Activated T-cell treated with anti-CD3 and anti-CD28 coated beads for 4 hours (primary cell): Measurements from ENCODE around the gene SNX30.

Experiments
- DNase-seq: peaks from one replicate; pipeline ENCODE4 v3.0.0-alpha.2; 2020

Gene SNX30

GRCh38 chr9:112785986-112786385, 35.4 kb downstream of the SNX30 start:
- no peak for DNase-seq

DNA sequence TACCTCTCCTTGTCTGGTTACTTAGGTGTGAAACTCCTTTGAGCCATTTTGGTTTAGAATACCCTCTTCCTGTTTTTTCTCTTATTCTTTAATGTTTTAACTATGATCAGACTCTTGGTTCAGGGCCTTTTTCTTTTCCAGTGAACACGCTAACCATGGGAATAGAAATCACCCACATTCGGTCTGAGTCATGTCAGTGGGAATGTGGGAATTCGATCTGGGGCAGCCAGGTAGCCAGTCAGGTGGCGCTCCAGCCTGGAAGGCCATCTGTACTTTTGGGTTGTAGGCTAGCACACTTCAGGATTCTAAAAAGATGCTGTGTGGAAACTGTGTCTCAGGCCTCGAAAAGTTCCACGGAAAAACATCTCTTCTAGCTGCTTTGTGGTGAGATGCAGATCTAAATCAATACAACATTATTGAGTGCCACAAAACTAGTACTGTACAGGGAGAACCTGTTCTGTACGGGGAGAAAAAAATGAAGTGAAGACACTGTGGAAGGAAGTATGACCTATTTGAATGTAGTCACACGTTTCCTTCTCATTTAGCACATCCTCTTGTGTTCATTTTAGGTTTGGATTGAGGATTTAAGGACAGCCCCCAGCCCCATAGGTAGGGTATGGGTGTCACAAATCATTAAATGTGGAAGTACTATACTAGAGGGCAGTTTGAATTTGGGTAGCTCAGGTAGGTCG, 36.4 kb downstream of the SNX30 start:
- no peak for DNase-seq

- no peak for DNase-seq
Observed at GRCh38 chr9:112787978-112788377, 37.4 kb downstream of the SNX30 start.

GRCh38 chr9:112789473-112789872, 38.9 kb downstream of the SNX30 start:
- DNase-seq, result no peak

DNA sequence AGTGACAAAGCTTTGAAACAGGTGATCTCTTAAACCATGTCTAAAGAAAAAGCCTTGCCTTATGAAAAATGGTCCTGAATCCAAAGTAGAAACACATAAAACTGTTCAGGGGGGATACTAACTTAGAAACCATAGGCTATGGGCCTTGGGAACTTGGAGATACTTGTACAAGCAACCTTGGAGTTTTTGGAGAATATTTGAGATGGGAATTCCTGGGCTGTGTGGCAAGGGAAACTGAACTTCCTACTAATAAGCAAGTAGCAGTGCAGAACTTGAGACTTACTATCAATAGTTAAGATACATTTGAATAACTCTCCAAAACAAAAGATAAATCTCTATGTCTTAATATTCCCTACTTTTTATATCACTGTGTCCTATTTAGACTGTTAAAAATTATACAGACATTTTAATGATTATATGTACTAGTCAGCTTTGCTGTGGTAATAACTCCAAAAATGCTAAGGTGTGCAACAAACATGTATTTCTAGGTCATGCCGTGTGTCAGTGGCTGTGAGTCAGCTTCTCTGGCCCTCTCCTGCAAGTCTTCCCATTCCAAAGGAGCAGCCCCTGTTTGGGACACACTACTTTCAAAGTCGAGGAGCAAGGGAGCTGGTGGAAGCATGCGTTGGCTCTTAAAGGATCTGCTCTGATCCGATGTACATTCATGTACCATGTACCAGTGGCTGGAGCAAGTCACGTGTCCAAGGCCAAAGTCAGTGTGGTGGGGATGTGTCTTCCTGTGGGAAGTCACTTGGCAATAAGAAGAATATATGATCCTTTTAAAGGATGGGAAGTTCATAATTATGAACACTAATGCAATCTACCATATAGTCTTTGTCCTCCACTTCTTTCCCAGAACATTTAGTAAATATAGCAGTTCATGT, 39.6 kb downstream of the SNX30 start:
- no peak for DNase-seq

DNA sequence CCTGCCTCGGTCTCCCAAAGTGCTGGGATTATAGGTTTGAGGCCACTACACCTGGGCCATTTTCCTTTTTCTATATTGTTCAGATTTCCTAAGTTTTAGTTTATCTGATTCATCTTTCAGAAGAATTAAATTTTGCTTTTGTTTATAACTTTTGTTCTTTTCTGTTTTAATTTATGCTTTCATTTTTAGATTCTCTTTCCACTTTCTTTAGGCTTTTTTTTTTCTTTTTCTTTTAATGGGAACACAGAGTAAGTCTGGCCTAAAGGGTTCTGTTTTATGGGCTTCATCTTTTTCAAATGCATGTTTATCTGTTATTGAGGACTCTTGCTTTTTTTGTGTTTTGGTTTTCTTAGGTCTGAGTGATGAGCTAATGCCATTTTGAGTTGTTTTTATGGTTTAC, 42.1 kb downstream of the SNX30 start:
- DNase-seq, result no peak

DNA sequence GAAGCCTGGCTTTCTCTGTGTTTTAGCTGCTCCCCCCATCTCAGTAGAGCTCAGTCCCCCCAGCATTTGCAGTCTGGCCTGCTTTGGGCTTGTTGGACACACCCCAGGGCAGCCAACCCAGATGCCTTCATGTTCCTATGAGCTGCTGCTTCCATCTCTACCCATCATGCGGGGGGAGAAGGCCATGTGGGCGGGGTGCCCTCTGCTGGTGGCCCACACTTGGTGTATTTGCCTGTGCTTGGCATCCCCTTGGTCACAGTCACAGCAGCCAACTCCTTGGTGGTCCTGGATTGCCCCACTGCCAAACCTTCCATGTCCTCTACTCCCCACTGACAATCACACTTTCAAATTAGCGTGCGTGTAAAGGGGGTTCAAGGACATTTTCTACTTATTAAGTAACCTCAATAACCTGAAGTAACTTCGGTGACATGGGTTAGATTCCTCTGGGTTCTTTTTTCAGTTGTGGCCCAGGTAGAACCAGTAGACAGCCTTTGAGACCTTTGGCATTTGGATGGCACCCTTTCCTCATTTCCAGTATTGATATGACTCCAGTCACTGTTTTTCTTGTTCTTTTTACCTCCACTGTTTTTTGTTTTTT, 42.8 kb downstream of the SNX30 start:
- DNase-seq, result peak; percentile 76

DNA sequence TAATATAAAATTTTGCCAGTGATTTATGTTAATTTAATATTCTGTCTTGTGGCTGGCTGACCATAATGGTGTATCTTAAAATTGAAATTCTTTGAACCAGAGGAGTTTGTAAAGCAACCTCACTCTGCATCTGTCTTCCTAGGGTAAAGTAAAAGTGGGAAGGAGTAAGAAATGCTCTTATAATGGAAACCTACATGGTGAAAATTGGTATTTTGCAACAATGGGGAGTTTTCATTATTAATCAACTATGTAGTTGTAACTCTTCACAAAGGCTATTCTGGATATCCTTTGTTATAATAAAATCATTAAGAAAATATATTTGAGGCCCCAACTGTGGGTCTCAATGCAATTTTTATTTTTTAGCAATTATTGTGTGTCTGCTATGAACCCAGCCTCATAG, 44.2 kb downstream of the SNX30 start:
- no peak for DNase-seq

GRCh38 chr9:112795921-112796320, 45.4 kb downstream of the SNX30 start:
- DNase-seq, result no peak

DNA sequence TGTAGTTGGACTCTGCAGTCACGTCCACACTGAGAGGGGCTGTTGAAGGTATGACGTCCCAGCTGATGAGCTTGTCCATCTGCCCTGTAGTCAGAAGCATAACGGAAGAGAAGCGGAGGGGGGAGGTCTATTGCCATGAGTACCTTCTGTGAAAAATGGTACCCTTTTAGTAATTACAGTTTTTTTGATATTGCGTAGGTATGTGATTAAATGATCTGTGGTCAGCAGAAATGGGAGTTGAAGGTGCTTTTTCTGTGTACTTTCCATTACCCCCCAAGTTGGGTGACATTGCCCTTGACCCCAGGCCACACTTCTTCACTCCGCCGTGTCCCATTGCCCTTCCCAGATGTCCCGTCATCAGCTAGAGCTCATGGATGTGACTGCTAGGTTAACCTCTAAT, 45.9 kb downstream of the SNX30 start:
- DNase-seq, result no peak

DNA sequence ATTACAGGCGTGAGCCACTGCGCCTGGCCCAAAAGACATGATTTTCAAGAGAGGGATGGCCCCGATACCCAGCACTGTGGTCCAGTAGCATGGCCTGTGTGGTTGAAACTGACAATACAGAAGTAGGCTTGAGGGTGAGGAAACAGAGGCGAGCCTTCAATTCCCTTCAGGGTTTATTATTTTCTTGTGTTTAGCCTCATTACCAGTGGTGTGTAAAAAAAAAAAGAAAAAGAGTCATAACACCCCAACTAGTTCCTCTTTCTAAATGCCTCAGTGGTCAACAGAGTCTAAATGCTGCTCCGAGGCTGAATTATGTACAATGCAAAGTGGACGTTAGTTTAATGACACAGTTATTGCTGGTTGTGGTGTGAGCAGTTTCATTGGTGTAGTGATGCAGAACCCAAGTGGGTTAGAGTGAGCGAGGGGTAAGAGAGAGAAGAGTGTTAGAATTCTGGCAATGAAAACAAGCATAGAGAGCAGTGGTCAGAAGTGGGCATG, 58.8 kb downstream of the SNX30 start:
- no peak for DNase-seq

GRCh38 chr9:112809906-112810305, 59.3 kb downstream of the SNX30 start:
- no peak for DNase-seq

GRCh38 chr9:112810696-112811490, 60.3 kb downstream of the SNX30 start:
- DNase-seq, result no peak

GRCh38 chr9:112811518-112811917, 61.0 kb downstream of the SNX30 start:
- no peak for DNase-seq

- no peak for DNase-seq
Observed at GRCh38 chr9:112815868-112816267, 65.3 kb downstream of the SNX30 start.

- no peak for DNase-seq
Observed at GRCh38 chr9:112817860-112818203, 67.3 kb downstream of the SNX30 start.

DNA sequence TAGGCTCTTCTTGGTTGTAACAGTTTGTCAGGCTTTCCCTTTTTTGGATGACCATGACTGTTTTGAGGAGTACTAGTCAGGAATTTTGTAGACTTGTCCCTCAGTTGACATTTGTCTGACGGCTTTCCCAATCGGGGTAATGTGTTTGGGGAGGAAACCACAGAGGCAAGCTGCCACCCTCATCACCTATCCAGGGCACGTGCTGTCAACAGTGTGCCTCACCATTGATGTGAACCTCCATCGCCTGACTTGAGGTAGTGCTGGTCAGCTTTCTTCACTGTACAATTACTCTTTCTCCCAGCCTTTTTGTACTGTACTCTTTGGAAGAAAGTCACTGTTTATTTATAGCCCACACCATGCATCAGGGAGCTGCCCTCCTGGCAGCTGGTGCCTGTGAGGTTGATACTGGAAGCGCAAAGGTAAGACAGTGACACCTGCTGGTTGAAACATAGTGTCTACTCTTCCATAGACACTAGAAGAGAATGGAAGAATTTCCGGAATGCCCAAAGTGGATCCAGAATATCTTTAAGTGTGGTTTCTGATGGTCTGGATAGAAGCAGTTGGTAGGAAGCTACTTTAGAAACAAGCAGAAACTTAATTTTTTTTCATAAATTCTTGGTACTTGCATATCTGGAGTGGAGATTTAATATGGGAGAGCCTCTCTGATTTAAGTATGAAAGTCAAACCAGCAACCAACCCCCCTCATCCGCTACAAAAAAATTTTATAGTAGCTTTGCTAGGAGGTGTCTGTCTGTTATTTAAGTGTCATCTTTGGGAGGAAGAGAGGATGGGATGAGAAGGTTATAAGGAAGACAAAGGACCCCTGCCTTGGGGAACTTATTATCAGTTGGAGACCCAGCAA, 69.3 kb downstream of the SNX30 start:
- DNase-seq, result no peak

GRCh38 chr9:112820881-112821280, 70.3 kb downstream of the SNX30 start:
- no peak for DNase-seq

- DNase-seq, result no peak
Observed at GRCh38 chr9:112822618-112823017, 72.1 kb downstream of the SNX30 start.

DNA sequence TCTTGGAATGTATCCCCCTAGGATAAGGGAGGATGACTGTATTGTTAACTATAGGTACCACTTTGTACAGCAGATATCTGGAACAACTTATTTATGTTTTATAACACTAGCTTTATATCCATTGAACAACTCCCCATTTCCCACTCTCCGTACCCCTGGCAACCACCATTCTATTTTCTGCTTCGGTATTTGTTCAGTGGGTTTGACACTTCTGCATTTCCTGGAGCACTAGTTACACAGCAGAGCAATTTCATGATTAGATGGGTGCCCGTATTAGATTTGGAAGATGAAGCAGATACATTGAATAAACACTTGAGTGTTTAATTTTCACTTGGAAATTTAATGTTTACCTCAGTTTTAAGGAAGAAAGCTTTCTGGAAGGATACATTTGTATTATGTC, 72.7 kb downstream of the SNX30 start:
- DNase-seq, result no peak

DNA sequence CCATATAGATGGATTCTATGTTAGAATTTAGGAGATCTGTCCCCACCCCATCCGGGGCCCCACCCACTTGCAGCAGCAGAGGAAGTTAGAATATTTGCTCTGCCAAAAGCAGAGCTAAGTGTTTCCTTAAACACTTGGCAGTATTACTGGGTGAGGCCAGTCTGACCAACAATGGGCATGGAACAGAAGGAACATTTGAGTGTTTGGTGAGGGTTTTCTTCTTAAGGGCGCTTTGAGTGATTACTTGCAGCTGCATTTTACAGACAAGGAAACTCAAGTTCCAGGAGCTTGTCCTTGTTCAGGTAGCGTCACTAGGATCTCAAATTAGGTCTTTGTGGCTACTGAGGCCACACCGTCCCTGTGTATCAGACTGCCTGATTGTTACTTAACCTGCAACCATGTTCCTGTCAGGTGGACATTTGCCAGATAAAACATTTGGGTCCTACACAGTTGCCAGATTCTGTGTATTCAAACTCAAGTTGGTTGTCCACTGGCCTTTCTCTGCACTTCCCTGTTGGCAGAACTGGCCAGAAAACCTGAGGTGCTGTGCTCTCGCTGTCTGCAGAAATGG, 80.8 kb downstream of the SNX30 start:
- no peak for DNase-seq

- no peak for DNase-seq
Observed at GRCh38 chr9:112831969-112832368, 81.4 kb downstream of the SNX30 start.
